Calu3 (cell line): ENCODE data around the gene TBRG4. TPM values are rescaled to one million over a fixed set of nuclear protein-coding genes. Genes with fewer than 3 reads are reported as not detected.

Experiments used
- BruUV-seq: library from RNA; stranded (reverse); fragments of 400-500 nt; replicated peaks from 2 replicates; lab custom pipeline; 2021; lab: Mats Ljungman, UMichigan
- CTCF ChIA-PET: fragments of 300-600 bp; sonication (Branson Sonifier 250); formaldehyde crosslinking; loops from one replicate; lab custom pipeline; 2022; ENCODE audit warnings: antibody characterized with exemption; lab: Charles Lee
- DNase-seq: peaks from one replicate; pipeline ENCODE4 v3.0.0; 2022
- H3K27ac Mint-ChIP-seq: one replicate; pipeline ENCODE4 v1.8.0; 2022; ENCODE audit warnings: mixed read lengths; ENCODE audit not compliant: unreplicated experiment
- H3K27me3 Mint-ChIP-seq: one replicate; pipeline ENCODE4 v1.8.0; 2022; ENCODE audit warnings: mixed read lengths; ENCODE audit not compliant: unreplicated experiment
- H3K36me3 Mint-ChIP-seq: one replicate; pipeline ENCODE4 v1.8.0; 2022; ENCODE audit warnings: mild to moderate bottlenecking, moderate library complexity, mixed read lengths; ENCODE audit not compliant: insufficient read depth, unreplicated experiment
- H3K4me1 Mint-ChIP-seq: one replicate; pipeline ENCODE4 v1.8.0; 2022; ENCODE audit warnings: mild to moderate bottlenecking, low read depth, mixed read lengths; ENCODE audit not compliant: unreplicated experiment
- H3K4me3 Mint-ChIP-seq: one replicate; pipeline ENCODE4 v1.8.0; 2022; ENCODE audit warnings: mild to moderate bottlenecking, low read depth, moderate library complexity, mixed read lengths; ENCODE audit not compliant: unreplicated experiment
- H3K9me3 Mint-ChIP-seq: one replicate; pipeline ENCODE4 v1.8.0; 2022; ENCODE audit warnings: low read depth, mixed read lengths; ENCODE audit not compliant: unreplicated experiment
- intact Hi-C: fragments of 100-400 bp; cut with micrococcal nuclease; formaldehyde crosslinking; loops from one replicate; pipeline ENCODE4 v1.10.0; 2022; ENCODE audit not compliant: unreplicated experiment
- total RNA-seq: library from RNA; stranded (reverse); gene quantifications from 2 replicates; pipeline ENCODE4 v1.2.3, GENCODE V29; 2022
- TF ChIP-seq, protein P1 (sequence below): fragments of 200-600 bp; IDR thresholded peaks from one replicate; pipeline ENCODE4 v1.8.0; 2022; ENCODE audit warnings: antibody characterized with exemption; ENCODE audit not compliant: unreplicated experiment

Gene TBRG4
- total RNA-seq, 1 experiment from 2014 or later = 191 TPM

DNA sequence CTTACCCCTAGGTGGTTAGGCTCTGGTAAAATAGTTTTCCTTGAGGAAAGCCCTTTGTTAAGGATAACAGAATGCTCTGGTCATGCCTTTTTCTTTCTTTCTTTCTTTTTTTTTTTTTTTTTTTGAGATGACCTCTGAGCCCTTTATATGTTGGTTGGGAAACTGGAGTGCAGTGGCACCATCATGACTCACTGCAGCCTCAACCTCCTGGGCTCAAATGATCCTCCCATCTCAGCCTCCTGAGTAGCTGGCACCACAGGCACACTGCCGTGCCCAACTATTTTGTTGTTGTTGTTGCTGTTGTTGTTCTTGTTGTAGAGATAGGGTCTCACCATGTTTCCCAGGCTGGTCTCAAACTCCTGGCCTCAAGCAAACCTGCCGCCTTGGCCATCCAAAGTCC, 50.1 kb downstream of the TBRG4 start:
- no peak overlapping the region for H3K27ac Mint-ChIP-seq
- no peaks in the 10 kb centered on the region for H3K36me3 Mint-ChIP-seq
- no peak overlapping the region for H3K4me3 Mint-ChIP-seq
- TF ChIP-seq, protein P1, sequence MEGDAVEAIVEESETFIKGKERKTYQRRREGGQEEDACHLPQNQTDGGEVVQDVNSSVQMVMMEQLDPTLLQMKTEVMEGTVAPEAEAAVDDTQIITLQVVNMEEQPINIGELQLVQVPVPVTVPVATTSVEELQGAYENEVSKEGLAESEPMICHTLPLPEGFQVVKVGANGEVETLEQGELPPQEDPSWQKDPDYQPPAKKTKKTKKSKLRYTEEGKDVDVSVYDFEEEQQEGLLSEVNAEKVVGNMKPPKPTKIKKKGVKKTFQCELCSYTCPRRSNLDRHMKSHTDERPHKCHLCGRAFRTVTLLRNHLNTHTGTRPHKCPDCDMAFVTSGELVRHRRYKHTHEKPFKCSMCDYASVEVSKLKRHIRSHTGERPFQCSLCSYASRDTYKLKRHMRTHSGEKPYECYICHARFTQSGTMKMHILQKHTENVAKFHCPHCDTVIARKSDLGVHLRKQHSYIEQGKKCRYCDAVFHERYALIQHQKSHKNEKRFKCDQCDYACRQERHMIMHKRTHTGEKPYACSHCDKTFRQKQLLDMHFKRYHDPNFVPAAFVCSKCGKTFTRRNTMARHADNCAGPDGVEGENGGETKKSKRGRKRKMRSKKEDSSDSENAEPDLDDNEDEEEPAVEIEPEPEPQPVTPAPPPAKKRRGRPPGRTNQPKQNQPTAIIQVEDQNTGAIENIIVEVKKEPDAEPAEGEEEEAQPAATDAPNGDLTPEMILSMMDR = no peak
- BruUV-seq = no TSS peak
- no peaks in the 10 kb centered on the region for H3K27me3 Mint-ChIP-seq
- intact Hi-C loops = no loop called here
- H3K9me3 Mint-ChIP-seq = no peaks in the 10 kb centered on the region
- no peaks in the 10 kb centered on the region for H3K4me1 Mint-ChIP-seq
- DNase-seq = no peak
- CTCF ChIA-PET = no interaction called here

DNA sequence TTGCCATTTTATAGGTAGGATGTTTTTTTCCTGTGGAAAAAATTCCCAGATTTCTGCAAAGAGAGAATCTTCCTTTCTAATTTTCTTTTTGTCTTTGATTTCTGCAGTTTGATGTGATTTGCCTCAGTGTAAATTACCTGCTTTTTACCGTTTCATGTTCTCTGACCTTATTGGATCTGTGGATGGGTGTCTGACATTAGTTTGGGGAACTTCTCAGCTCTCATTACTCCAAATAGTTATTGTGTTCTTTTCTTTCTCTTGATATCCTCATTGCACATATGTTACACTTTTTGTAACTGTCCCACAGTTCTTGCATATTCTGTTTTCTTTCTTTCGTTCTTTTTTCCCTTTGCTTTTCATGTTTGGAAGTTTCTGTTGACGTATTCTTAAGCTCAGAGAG, 51.2 kb downstream of the TBRG4 start:
- Mint-ChIP-seq H3K27ac (no peak overlapping the region), H3K4me3 (no peak overlapping the region), H3K36me3 (no peaks in the 10 kb centered on the region), H3K27me3 (no peaks in the 10 kb centered on the region), H3K9me3 (no peaks in the 10 kb centered on the region), H3K4me1 (no peaks in the 10 kb centered on the region)
- BruUV-seq = no TSS peak
- DNase-seq = no peak
- intact Hi-C loops = no loop called here
- TF ChIP-seq, protein P1 = no peak
- CTCF ChIA-PET = no interaction called here

DNA sequence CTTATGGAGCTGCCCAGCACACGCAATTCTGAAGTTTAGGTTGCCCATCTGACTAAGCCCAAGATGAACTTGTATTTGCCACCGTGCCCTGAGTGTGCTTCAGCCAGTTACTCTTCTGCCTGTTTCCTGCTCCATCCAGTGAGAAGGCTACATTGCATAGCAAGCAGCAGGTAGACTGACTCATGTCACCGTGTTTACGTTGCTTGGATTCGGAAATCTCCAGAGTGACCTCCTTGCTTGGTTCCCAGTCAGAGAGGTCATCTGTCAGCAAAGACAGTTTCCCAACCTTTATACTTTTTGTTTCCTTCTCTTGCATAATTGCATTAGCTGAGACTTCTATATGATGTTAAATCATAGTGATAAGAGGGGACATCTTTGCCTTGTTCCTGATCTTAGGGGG, 53.6 kb downstream of the TBRG4 start:
- intact Hi-C loops = no loop called here
- Mint-ChIP-seq H3K9me3 (no peaks in the 10 kb centered on the region), H3K4me1 (no peaks in the 10 kb centered on the region), H3K4me3 (no peak overlapping the region), H3K36me3 (no peaks in the 10 kb centered on the region), H3K27ac (no peak overlapping the region), H3K27me3 (no peaks in the 10 kb centered on the region)
- no peak for DNase-seq
- TF ChIP-seq, protein P1 = no peak
- CTCF ChIA-PET = interaction anchor here (0.6 kb wide), 1 partner anchor 31 kb away, joined by 4 read pairs; the partner anchor contains the start of gene NACAD
- BruUV-seq = no TSS peak

DNA sequence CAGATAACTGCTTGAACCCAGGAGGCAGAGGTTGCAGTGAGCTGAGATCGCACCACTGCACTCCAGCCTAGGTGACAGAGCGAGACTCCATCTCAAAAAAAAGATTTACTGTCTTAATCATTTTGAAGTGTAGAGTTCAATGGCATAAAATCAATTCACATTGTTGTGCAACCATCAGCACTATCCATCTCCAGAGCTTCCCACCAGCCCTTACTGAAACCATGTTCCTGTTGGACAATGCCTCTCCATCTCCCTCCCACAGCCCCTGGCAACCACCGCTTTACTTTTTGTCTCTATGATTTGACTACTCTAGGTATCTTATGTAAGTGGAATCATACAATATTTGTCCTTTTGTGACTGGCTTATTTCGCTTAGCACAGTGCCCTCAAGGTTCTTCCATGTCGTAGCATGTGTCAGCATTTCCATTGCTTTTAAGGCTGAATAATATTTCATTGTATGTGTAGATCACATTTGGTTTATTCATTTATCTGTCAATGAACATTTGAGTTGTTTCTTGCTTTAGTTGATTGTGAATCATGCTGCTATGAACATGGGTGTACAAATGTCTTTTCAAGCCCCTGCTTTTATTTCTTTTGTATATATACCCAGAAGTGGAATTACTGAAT, 55.8 kb downstream of the TBRG4 start:
- Mint-ChIP-seq H3K4me3 (no peak overlapping the region), H3K27ac (no peak overlapping the region), H3K9me3 (no peaks in the 10 kb centered on the region), H3K4me1 (no peaks in the 10 kb centered on the region), H3K27me3 (no peaks in the 10 kb centered on the region), H3K36me3 (peaks cover under 1% of the 10 kb centered on the region)
- DNase-seq = no peak
- CTCF ChIA-PET = no interaction called here
- intact Hi-C loops = no loop called here
- TF ChIP-seq, protein P1 = no peak
- BruUV-seq = no TSS peak
